22Rv1 (cell line): ENCODE results near the gene CHL1.

Experiments
- H3K27ac ChIP-seq: fragments of 450-650 bp; 2 replicates; pipeline ENCODE4 v1.5.1; 2017
- CTCF ChIP-seq: fragments of 450-650 bp; IDR thresholded peaks from 2 replicates; pipeline ENCODE4 v1.5.1; 2017; ENCODE audit warnings: mild to moderate bottlenecking
- ZFX ChIP-seq: fragments of 450-650 bp; IDR thresholded peaks from 2 replicates; pipeline ENCODE4 v1.6.1; 2017; ENCODE audit warnings: antibody characterized with exemption, borderline replicate concordance

CHL1 gene

GRCh38 chr3:335240-335639 lies 138.7 kb downstream of the CHL1 start:
- TF ChIP-seq ZFX = no peak
- no peak overlapping the region for H3K27ac ChIP-seq

GRCh38 chr3:339351-339750 lies 142.8 kb downstream of the CHL1 start:
- TF ChIP-seq CTCF (no peak), ZFX (no peak)

GRCh38 chr3:341998-342397 lies 145.4 kb downstream of the CHL1 start:
- TF ChIP-seq CTCF (no peak), ZFX (no peak)

More at GRCh38 chr3:339351-339750, 142.8 kb downstream of the CHL1 start:
- no peak overlapping the region for H3K27ac ChIP-seq

GRCh38 chr3:346186-346585 lies 149.6 kb downstream of the CHL1 start:
- no peak overlapping the region for H3K27ac ChIP-seq
- no peak for TF ChIP-seq CTCF
- no peak for TF ChIP-seq ZFX

More at GRCh38 chr3:341998-342397, 145.4 kb downstream of the CHL1 start:
- no peak overlapping the region for H3K27ac ChIP-seq

GRCh38 chr3:347581-347980 lies 151.0 kb downstream of the CHL1 start:
- TF ChIP-seq ZFX (no peak), CTCF (no peak)
- no peak overlapping the region for H3K27ac ChIP-seq

- H3K27ac ChIP-seq = no peak overlapping the region
- no peak for TF ChIP-seq ZFX
- no peak for TF ChIP-seq CTCF
Observed at GRCh38 chr3:350871-351371, 154.4 kb downstream of the CHL1 start.

GRCh38 chr3:352599-352998 lies 156.0 kb downstream of the CHL1 start:
- no peak overlapping the region for H3K27ac ChIP-seq
- no peak for TF ChIP-seq ZFX
- TF ChIP-seq CTCF = no peak

- no peak for TF ChIP-seq ZFX
- TF ChIP-seq CTCF = no peak
- H3K27ac ChIP-seq = no peak overlapping the region
Observed at GRCh38 chr3:353191-353739, 156.7 kb downstream of the CHL1 start.
